Endothelial cell of umbilical vein (primary cell): ENCODE measurements around the gene FOXS1. TPM values are rescaled to one million over a fixed set of nuclear protein-coding genes. Genes with fewer than 3 reads are reported as not detected.
A peak's percentile ranks its signal among the peaks of the same experiment; 100 is the strongest.

Experiments used
- BruUV-seq: library from RNA; stranded (reverse); fragments of 400-500 nt; replicated peaks from 2 replicates; lab custom pipeline; 2021; lab: Mats Ljungman, UMichigan
- CTCF ChIA-PET: fragments of 300-600, 350-600 bp; sonication (Branson Sonifier 250); formaldehyde crosslinking; loops from one replicate; lab custom pipeline; 2021; ENCODE audit warnings: antibody characterized with exemption, inconsistent platforms; lab: Charles Lee
- POLR2A ChIA-PET: fragments of 300-600, 350-600 bp; sonication (Branson Sonifier 250); formaldehyde crosslinking; loops from one replicate; lab custom pipeline; 2021; ENCODE audit warnings: antibody characterized with exemption, inconsistent platforms; lab: Charles Lee
- DNase-seq: peaks from one replicate; pipeline ENCODE4 v3.0.0-alpha.2; 2011; ENCODE audit warnings: low read depth, low spot score
- FAIRE-seq: peaks from 2 replicates; lab custom pipeline; 2011; peaks lifted over from hg19 to GRCh38; lab: Jason Lieb, UNC
- H2AFZ ChIP-seq: 2 replicates; pipeline ENCODE4 v1.6.0; 2012; ENCODE audit warnings: low read depth, low read length, control low read depth, inconsistent platforms
- H3K27ac ChIP-seq: 2 replicates; pipeline ENCODE4 v1.5.1; 2011; ENCODE audit warnings: low read depth, mild to moderate bottlenecking, control low read depth, low read length, moderate library complexity; ENCODE audit not compliant: insufficient read depth
- H3K27me3 ChIP-seq, 2 experiments: 2 replicates each; pipeline versions ENCODE4 v1.6.0 to v1.6.1; 2011; ENCODE audit warnings: low read length in 2 of 2, mixed read lengths in 1 of 2; ENCODE audit not compliant: control insufficient read depth in 2 of 2, insufficient read depth in 2 of 2
- H3K36me3 ChIP-seq, 2 experiments: 2 replicates in 1 of 2; 3 replicates in 1 of 2; pipeline ENCODE4 v1.5.1; 2011; ENCODE audit warnings: low read length in 2 of 2, mild to moderate bottlenecking in 1 of 2, moderate library complexity in 1 of 2; ENCODE audit not compliant: control insufficient read depth in 2 of 2, insufficient read depth in 2 of 2; ENCODE audit errors: extremely low read depth in 1 of 2
- H3K4me1 ChIP-seq: 3 replicates; pipeline ENCODE4 v1.5.1; 2011; ENCODE audit warnings: mild to moderate bottlenecking, low read length; ENCODE audit not compliant: control insufficient read depth, insufficient read depth; ENCODE audit errors: extremely low read depth
- H3K4me2 ChIP-seq: 2 replicates; pipeline ENCODE4 v1.6.1; 2011; ENCODE audit warnings: low read length, control low read depth, mixed read lengths; ENCODE audit not compliant: insufficient read depth
- H3K4me3 ChIP-seq, 3 experiments: fragments of 200-600 bp in 1 of 3; sonication (generic), shearing (Covaris generic) in 1 of 3; replicated peaks in 1 of 3; 2 replicates each; pipeline ENCODE4 v1.5.1; 2011 to 2016; ENCODE audit warnings: control low read depth in 3 of 3, low read length in 3 of 3, mild to moderate bottlenecking in 2 of 3, inconsistent platforms in 1 of 3, low read depth in 1 of 3, moderate library complexity in 1 of 3; ENCODE audit not compliant: insufficient read depth in 1 of 3
- H3K79me2 ChIP-seq: 2 replicates; pipeline ENCODE4 v1.6.0; 2012; ENCODE audit warnings: low read length, inconsistent platforms; ENCODE audit not compliant: control insufficient read depth, insufficient read depth
- H3K9ac ChIP-seq: replicated peaks from 2 replicates; pipeline ENCODE3; 2011; ENCODE audit warnings: low read length, control low read depth; ENCODE audit not compliant: insufficient read depth; ENCODE audit errors: extremely low read depth
- H3K9me1 ChIP-seq: replicated peaks from 3 replicates; pipeline ENCODE4 v1.6.0; 2011; ENCODE audit warnings: mild to moderate bottlenecking, low read length; ENCODE audit not compliant: control insufficient read depth, insufficient read depth; ENCODE audit errors: extremely low read depth
- H3K9me3 ChIP-seq: replicated peaks from 2 replicates; pipeline ENCODE4 v1.5.1; 2012; ENCODE audit warnings: low read length, inconsistent platforms; ENCODE audit not compliant: control insufficient read depth, insufficient read depth
- H4K20me1 ChIP-seq: replicated peaks from 2 replicates; pipeline ENCODE3; 2011; ENCODE audit warnings: mild to moderate bottlenecking, low read length; ENCODE audit not compliant: control insufficient read depth, insufficient read depth; ENCODE audit errors: extremely low read depth
- EZH2 ChIP-seq: IDR thresholded peaks from 2 replicates; pipeline ENCODE4 v1.6.1; 2012; ENCODE audit warnings: borderline replicate concordance, low read depth, mild to moderate bottlenecking, moderate library complexity, low read length, inconsistent platforms; ENCODE audit not compliant: severe bottlenecking
- FOS ChIP-seq: IDR thresholded peaks from 2 replicates; pipeline ENCODE4 v1.6.1; 2011; ENCODE audit warnings: mild to moderate bottlenecking, low read length, moderate library complexity, borderline replicate concordance; ENCODE audit not compliant: insufficient read depth
- GATA2 ChIP-seq: IDR thresholded peaks from 2 replicates; pipeline ENCODE4 v1.7.0; 2011; ENCODE audit warnings: low read depth, mild to moderate bottlenecking, moderate library complexity, mixed read lengths, low read length; ENCODE audit not compliant: insufficient read length, insufficient read depth
- JUN ChIP-seq: IDR thresholded peaks from 2 replicates; pipeline ENCODE4 v1.6.1; 2011; ENCODE audit warnings: borderline replicate concordance, low read depth; ENCODE audit not compliant: insufficient read length, insufficient read depth
- MAX ChIP-seq: IDR thresholded peaks from 2 replicates; pipeline ENCODE4 v1.6.1; 2011; ENCODE audit not compliant: insufficient read depth, insufficient read length
- MYC ChIP-seq: IDR thresholded peaks from one replicate; pipeline ENCODE4 v1.6.1; 2011; ENCODE audit warnings: mild to moderate bottlenecking, low read depth, low read length
- POLR2A ChIP-seq: IDR thresholded peaks from 2 replicates; pipeline ENCODE4 v1.6.1; 2012; ENCODE audit warnings: low read depth, mild to moderate bottlenecking, control low read depth, low read length
- POLR2AphosphoS5 ChIP-seq: IDR thresholded peaks from 2 replicates; pipeline ENCODE4 v1.6.1; 2012; ENCODE audit warnings: low read depth, mild to moderate bottlenecking, control low read depth, low read length, moderate library complexity; ENCODE audit not compliant: insufficient read depth
- dilution Hi-C: fragments of 300-500 bp; cut with MboI; formaldehyde crosslinking; loops from one replicate; pipeline ENCODE4 v1.15.0; 2019; ENCODE audit warnings: low sequenced_read_pairs; ENCODE audit not compliant: extremely low pct_ligation_motif_present
- intact Hi-C: fragments of 100-400 bp; cut with micrococcal nuclease; formaldehyde crosslinking; loops from one replicate; pipeline ENCODE4 v1.10.0; 2022
- polyA plus RNA-seq, 4 experiments: library from polyadenylated mRNA; depleted of rRNA in 3 of 4; stranded (reverse) in 3 of 4; unstranded in 1 of 4; fragments of >200 nt; gene quantifications; 2 replicates each; pipeline versions ENCODE4 v1.2.1 to v1.2.3, GENCODE V29; 2011 to 2012; ENCODE audit warnings: missing spikeins in 1 of 4
- total RNA-seq: library from RNA; stranded (reverse); gene quantifications from 2 replicates; pipeline ENCODE4 v1.2.3, GENCODE V29; 2021
- TF ChIP-seq, protein P1 (sequence below), 2 donors: IDR thresholded peaks; 1 replicate in 1 of 2; 2 replicates in 1 of 2; pipeline ENCODE4 v1.5.1; 2011; ENCODE audit warnings: low read length in 2 of 2, mild to moderate bottlenecking in 2 of 2, moderate library complexity in 2 of 2, control low read depth in 1 of 2, inconsistent platforms in 1 of 2, low read depth in 1 of 2; ENCODE audit not compliant: insufficient read depth in 1 of 2; ENCODE audit errors: extremely low read depth in 1 of 2

FOXS1 gene
- total and polyA plus RNA-seq, 2 donors (not counting 3 experiments of a cell fraction or from before 2014, with no cell fraction given) = 0.84 TPM; not detected in 1

DNA sequence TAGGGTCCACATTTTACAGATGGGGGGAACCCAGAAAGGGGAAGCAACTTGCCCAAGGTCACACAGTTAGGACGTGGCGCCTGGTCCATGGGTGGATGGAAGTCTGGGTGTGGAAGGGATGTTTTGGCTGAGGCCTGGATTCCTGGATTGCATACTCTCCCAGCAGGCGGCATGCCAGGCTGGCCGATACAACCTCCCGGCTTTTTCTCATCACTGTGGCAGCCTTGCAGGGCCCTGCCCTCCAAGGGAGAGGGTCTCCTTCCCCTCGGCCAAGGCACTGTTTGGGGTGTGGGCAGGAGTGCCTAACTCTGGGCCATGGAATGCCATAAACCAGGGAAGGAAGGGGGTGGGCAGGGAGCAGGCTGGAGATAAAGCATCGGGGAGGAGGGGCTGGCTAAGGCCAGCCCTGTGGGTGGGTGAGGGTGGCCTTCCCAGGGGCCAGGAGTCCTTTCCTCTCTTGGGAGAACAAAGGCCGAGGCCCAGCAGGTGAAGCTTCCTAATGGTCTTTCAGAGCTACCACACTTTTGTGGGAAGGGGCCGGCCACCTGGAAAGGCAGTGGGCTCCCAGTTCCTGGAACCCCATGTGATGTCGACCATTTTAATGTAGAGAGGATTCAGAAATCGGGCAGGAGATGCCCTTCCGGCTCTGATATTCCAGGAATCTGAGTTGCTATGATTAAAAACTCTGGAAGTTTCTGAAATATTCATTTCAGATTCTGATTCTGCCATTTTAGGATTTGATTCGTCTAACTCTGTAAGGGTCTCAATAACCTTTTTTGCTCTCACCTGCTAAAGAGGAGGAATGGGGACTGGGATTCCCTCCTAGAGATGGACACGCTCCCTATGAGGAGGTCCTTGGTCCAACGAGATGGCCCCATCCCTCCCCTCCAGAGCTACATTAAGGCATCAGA lies 4.2 kb downstream of the FOXS1 start:
- FAIRE-seq = no peak

More for the DNA sequence above, 4.2 kb downstream of the FOXS1 start:
- DNase-seq = no peak
- Histone ChIP-seq H2AFZ (no peak overlapping the region), H3K4me3 (no peak overlapping the region), H3K9me3 (no peaks in the 10 kb centered on the region), H3K27me3 (no peaks in the 10 kb centered on the region), H3K4me1 (peaks cover 48% of the 10 kb centered on the region), H3K36me3 (no peaks in the 10 kb centered on the region), H4K20me1 (no peaks in the 10 kb centered on the region), H3K9me1 (no peaks in the 10 kb centered on the region), H3K79me2 (no peaks in the 10 kb centered on the region), H3K9ac (no peak overlapping the region), H3K27ac (peak overlapping the region; percentile 64), H3K4me2 (no peak overlapping the region)
- TF ChIP-seq MAX (no peak), MYC (no peak), EZH2 (no peak), GATA2 (no peak), FOS (no peak), JUN (no peak), POLR2A (no peak), POLR2AphosphoS5 (no peak)
- TF ChIP-seq, protein P1, sequence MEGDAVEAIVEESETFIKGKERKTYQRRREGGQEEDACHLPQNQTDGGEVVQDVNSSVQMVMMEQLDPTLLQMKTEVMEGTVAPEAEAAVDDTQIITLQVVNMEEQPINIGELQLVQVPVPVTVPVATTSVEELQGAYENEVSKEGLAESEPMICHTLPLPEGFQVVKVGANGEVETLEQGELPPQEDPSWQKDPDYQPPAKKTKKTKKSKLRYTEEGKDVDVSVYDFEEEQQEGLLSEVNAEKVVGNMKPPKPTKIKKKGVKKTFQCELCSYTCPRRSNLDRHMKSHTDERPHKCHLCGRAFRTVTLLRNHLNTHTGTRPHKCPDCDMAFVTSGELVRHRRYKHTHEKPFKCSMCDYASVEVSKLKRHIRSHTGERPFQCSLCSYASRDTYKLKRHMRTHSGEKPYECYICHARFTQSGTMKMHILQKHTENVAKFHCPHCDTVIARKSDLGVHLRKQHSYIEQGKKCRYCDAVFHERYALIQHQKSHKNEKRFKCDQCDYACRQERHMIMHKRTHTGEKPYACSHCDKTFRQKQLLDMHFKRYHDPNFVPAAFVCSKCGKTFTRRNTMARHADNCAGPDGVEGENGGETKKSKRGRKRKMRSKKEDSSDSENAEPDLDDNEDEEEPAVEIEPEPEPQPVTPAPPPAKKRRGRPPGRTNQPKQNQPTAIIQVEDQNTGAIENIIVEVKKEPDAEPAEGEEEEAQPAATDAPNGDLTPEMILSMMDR (IDR thresholded peaks at IDR 0.05; ENCODE audit: extremely low read depth in 1 of 2, insufficient read depth in 1 of 2, low read depth in 1 of 2, low read length in 2 of 2) = no peak
- dilution Hi-C loops = no loop called here
- intact Hi-C loops = no loop called here
- CTCF ChIA-PET = interaction anchor here (18.2 kb wide), 1 partner anchor 13 kb away, joined by 619 read pairs; the partner anchor contains the start of gene MYLK2
- POLR2A ChIA-PET = no interaction called here
- no TSS peak for BruUV-seq
